GM18507 (cell line): ENCODE results near the gene EGFL7.

Source experiments
- DNase-seq: peaks from one replicate; pipeline ENCODE4 v3.0.0; 2011; ENCODE audit warnings: low read depth; ENCODE audit not compliant: insufficient read length; ENCODE audit errors: extremely low spot score
- FAIRE-seq: peaks from 2 replicates; lab custom pipeline; 2011; peaks lifted over from hg19 to GRCh38; lab: Jason Lieb, UNC

EGFL7 gene

GRCh38 chr9:136657974-136658848 is 4.5 kb upstream of the EGFL7 start:
- DNase-seq (no peak), FAIRE-seq (no peak)

- DNase-seq = no peak
- no peak for FAIRE-seq
Measured at GRCh38 chr9:136658849-136659535, 3.7 kb upstream of the EGFL7 start.

- DNase-seq (no peak), FAIRE-seq (no peak)
Measured at GRCh38 chr9:136659861-136660784, 2.6 kb upstream of the EGFL7 start.

- no peak for FAIRE-seq
Measured at GRCh38 chr9:136660971-136661550, 1.7 kb upstream of the EGFL7 start.

GRCh38 chr9:136661641-136662325 is 933 bp upstream of the EGFL7 start:
- DNase-seq (no peak), FAIRE-seq (no peak)

More at GRCh38 chr9:136660971-136661550, 1.7 kb upstream of the EGFL7 start:
- DNase-seq = no peak

- DNase-seq (no peak), FAIRE-seq (no peak)
Measured at GRCh38 chr9:136662326-136662655, 425 bp upstream of the EGFL7 start.

- no peak for FAIRE-seq
Measured at GRCh38 chr9:136664000-136664915, 1.5 kb downstream of the EGFL7 start.

GRCh38 chr9:136665111-136665703 is 2.5 kb downstream of the EGFL7 start:
- no peak for FAIRE-seq
- no peak for DNase-seq

More at GRCh38 chr9:136664000-136664915, 1.5 kb downstream of the EGFL7 start:
- no peak for DNase-seq

- DNase-seq = no peak
- FAIRE-seq = no peak
Measured at GRCh38 chr9:136665704-136666371, 3.1 kb downstream of the EGFL7 start.

GRCh38 chr9:136666372-136667213 is 3.9 kb downstream of the EGFL7 start:
- no peak for DNase-seq
- no peak for FAIRE-seq

GRCh38 chr9:136667214-136667939 is 4.7 kb downstream of the EGFL7 start:
- DNase-seq (no peak), FAIRE-seq (no peak)

- FAIRE-seq (no peak), DNase-seq (no peak)
Measured at GRCh38 chr9:136667940-136668760, 5.4 kb downstream of the EGFL7 start.

GRCh38 chr9:136668983-136669790 is 6.5 kb downstream of the EGFL7 start:
- DNase-seq (no peak), FAIRE-seq (no peak)
